ENCODE measurements around the gene EMILIN3. TPM values are rescaled to one million over a fixed set of nuclear protein-coding genes. Genes with fewer than 3 reads are reported as not detected.

EMILIN3 gene
- total RNA-seq, 1 experiment from 2014 or later, result 5.9 TPM

DNA sequence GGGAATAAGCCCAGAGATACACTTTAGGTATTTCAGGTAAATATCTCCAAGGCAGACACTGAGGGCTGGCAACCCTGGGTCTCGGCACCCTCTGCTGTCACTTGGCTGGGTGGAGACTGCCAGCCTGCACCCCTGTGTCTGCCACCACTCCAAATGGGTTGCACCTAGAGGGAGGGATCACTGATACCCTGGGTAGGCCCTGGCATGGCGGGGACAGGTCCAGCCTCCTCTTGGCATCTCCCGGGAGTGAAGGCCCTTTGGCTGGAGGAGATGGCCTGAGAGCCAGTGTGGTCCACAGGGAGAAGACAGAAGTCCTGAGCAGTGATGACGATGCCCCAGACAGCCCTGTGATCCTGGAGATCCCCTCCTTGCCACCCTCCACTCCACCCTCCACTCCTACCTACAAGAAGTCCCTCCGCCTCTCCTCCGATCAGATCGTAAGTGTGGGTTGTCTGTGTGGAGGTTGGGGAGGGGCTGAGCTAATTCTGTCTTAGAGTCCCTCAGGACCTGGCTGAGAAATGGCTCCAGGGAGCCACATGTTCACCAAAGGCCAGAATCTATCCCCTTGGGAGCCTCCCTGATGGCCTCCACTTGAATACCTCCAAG lies 10.9 kb downstream of the EMILIN3 start:
- Histone ChIP-seq H2AFZ (ENCODE audit: low read length) (no peak overlapping the region), H3K27ac (ENCODE audit: insufficient read length, low read depth, low read length) (no peak overlapping the region), H2BK20ac (ENCODE audit: low read depth, low read length, poor library complexity, severe bottlenecking) (no peak overlapping the region), H3K9me3 (ENCODE audit: control insufficient read depth, low read depth, low read length) (no peaks in the 10 kb centered on the region), H3T11ph (ENCODE audit: low read length) (no peak overlapping the region), H3K9ac (ENCODE audit: extremely low read depth, insufficient read length, low read length) (no peak overlapping the region), H3K79me2 (ENCODE audit: insufficient read depth, low read length) (no peaks in the 10 kb centered on the region), H4K20me1 (ENCODE audit: control insufficient read depth, insufficient read depth, insufficient read length) (no peaks in the 10 kb centered on the region), H3K27me3 (ENCODE audit: insufficient read depth, low read length) (no peaks in the 10 kb centered on the region), H2BK15ac (ENCODE audit: low read depth, low read length) (no peak overlapping the region), H2BK12ac (ENCODE audit: insufficient read length, low read depth, low read length) (no peak overlapping the region), H3K23me2 (ENCODE audit: insufficient read length, low read depth, low read length, poor library complexity, severe bottlenecking) (no peaks in the 10 kb centered on the region), H4K91ac (ENCODE audit: insufficient read length, low read depth, low read length) (no peak overlapping the region), H2AK5ac (ENCODE audit: insufficient read length, low read length) (no peak overlapping the region), H3K18ac (ENCODE audit: insufficient read length, low read depth, low read length) (no peak overlapping the region), H3K23ac (ENCODE audit: insufficient read length, low read depth, low read length) (no peak overlapping the region), H3K56ac (ENCODE audit: insufficient read length, low read depth, low read length) (no peak overlapping the region), H4K8ac (replicated peaks; ENCODE audit: insufficient read length, low read depth, low read length) (no peak overlapping the region), H3K4me1 (ENCODE audit: insufficient read depth, low read length) (no peaks in the 10 kb centered on the region), H3K79me1 (ENCODE audit: insufficient read depth, low read depth, low read length, poor library complexity, severe bottlenecking) (no peaks in the 10 kb centered on the region), H3K4me2 (ENCODE audit: insufficient read depth, insufficient read length, low read length) (no peak overlapping the region), H2BK120ac (ENCODE audit: low read depth, low read length, poor library complexity, severe bottlenecking) (no peak overlapping the region), H3K14ac (ENCODE audit: insufficient read depth, low read length) (no peak overlapping the region), H2BK5ac (ENCODE audit: insufficient read length, low read length) (no peak overlapping the region), H4K5ac (ENCODE audit: insufficient read length, low read depth, low read length) (no peak overlapping the region), H3K4ac (ENCODE audit: low read depth, low read length) (no peak overlapping the region)
- Mint-ChIP-seq H3K4me3 (no peak overlapping the region), H3K27me3 (ENCODE audit: low read depth) (no peaks in the 10 kb centered on the region), H3K9me3 (no peaks in the 10 kb centered on the region; a peak in 1 of 5 replicates), H3K4me1 (0 out of 4 replicates have a peak, but pooled peaks cover 0 to 3% of the 10 kb centered on the region in 2 experiments), H3K27ac (no peak overlapping the region), H3K36me3 (ENCODE audit: insufficient read depth in 1 of 3, low read depth in 3 of 3) (peaks cover 0 to 4% (median 3%) of the 10 kb centered on the region in 3 experiments; a peak in 3 of 7 replicates)
- DNase-seq, result no peak
- whole genome bisulfite sequencing (ENCODE audit: extremely low coverage, insufficient read length, low lambda C conversion rate), result no CpG with 5 or more reads among the region's 7 CpGs
- TF ChIP-seq, protein P1, sequence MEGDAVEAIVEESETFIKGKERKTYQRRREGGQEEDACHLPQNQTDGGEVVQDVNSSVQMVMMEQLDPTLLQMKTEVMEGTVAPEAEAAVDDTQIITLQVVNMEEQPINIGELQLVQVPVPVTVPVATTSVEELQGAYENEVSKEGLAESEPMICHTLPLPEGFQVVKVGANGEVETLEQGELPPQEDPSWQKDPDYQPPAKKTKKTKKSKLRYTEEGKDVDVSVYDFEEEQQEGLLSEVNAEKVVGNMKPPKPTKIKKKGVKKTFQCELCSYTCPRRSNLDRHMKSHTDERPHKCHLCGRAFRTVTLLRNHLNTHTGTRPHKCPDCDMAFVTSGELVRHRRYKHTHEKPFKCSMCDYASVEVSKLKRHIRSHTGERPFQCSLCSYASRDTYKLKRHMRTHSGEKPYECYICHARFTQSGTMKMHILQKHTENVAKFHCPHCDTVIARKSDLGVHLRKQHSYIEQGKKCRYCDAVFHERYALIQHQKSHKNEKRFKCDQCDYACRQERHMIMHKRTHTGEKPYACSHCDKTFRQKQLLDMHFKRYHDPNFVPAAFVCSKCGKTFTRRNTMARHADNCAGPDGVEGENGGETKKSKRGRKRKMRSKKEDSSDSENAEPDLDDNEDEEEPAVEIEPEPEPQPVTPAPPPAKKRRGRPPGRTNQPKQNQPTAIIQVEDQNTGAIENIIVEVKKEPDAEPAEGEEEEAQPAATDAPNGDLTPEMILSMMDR (conservative IDR thresholded peaks at IDR 0.05), result no peak
